HepG2 (cell line): Measurements from ENCODE around the gene OR13A1. TPM values are rescaled to one million over a fixed set of nuclear protein-coding genes. Genes with fewer than 3 reads are reported as not detected.
"Not testable (repeated sequence)": the region's sequence is repeated elsewhere in the genome, so short reads cannot be mapped to it uniquely, and the experiment has no call there.

Source experiments
- ATAC-seq: fragments of 200-7000 bp; cut with Tn5 transposase; 3 replicates; pipeline ENCODE4 v1.9.1; 2020; ENCODE audit warnings: mild to moderate bottlenecking, moderate library complexity
- BruUV-seq: library from RNA; stranded (reverse); fragments of 400-500 nt; replicated peaks from 2 replicates; lab custom pipeline; 2021; lab: Mats Ljungman, UMichigan
- CTCF ChIA-PET: fragments of 300-600 bp; formaldehyde crosslinking; extraction: SDS; loops from one replicate; lab custom pipeline; 2021; ENCODE audit warnings: low total read pairs, inconsistent platforms, low intra/inter-chr PET ratio; lab: Yijun Ruan, JAX
- POLR2A ChIA-PET: fragments of 350-600 bp; sonication (Branson Sonifier 250); formaldehyde crosslinking; loops from one replicate; lab custom pipeline; 2020; ENCODE audit warnings: antibody characterized with exemption, inconsistent platforms; lab: Yijun Ruan, JAX
- DNase-seq: peaks from one replicate; pipeline ENCODE4 v3.0.0-alpha.2; 2015; ENCODE audit warnings: low spot score
- FAIRE-seq: peaks from 3 replicates; lab custom pipeline; 2011; peaks lifted over from hg19 to GRCh38; lab: Jason Lieb, UNC
- H2AFZ ChIP-seq: one replicate; pipeline ENCODE4 v1.6.1; 2011; ENCODE audit warnings: low read length, inconsistent platforms
- H3K27ac ChIP-seq: fragments of 300-600 bp; 3 replicates; pipeline ENCODE4 v1.8.0; 2011; ENCODE audit warnings: mixed run types, mild to moderate bottlenecking, mixed read lengths, low read length, inconsistent platforms; ENCODE audit not compliant: insufficient read depth; ENCODE audit errors: extremely low read length
- H3K27me3 ChIP-seq, 2 experiments: fragments of 200-600 bp in 1 of 2; 2 replicates in 1 of 2; 3 replicates in 1 of 2; pipeline versions ENCODE4 v1.6.0 to v1.8.0; 2011; ENCODE audit warnings: low read length in 2 of 2, mild to moderate bottlenecking in 2 of 2, moderate library complexity in 2 of 2, inconsistent platforms in 1 of 2; ENCODE audit not compliant: insufficient read depth in 2 of 2, control insufficient read depth in 1 of 2
- H3K36me3 ChIP-seq, 2 experiments: fragments of 200-600 bp in 1 of 2; replicated peaks in 1 of 2; 2 replicates in 1 of 2; 3 replicates in 1 of 2; pipeline versions ENCODE4 v1.5.1 to v1.8.0; 2011; ENCODE audit warnings: low read length in 2 of 2, inconsistent platforms in 1 of 2; ENCODE audit not compliant: insufficient read depth in 2 of 2, control insufficient read depth in 1 of 2
- H3K4me1 ChIP-seq: 2 replicates; pipeline ENCODE4 v1.5.1; 2012; ENCODE audit warnings: low read length, inconsistent platforms; ENCODE audit not compliant: insufficient read depth
- H3K4me2 ChIP-seq: 2 replicates; pipeline ENCODE4 v1.6.0; 2011; ENCODE audit warnings: low read depth, low read length, inconsistent platforms
- H3K4me3 ChIP-seq, 3 experiments: fragments of 200-600 bp in 1 of 3; sonication (generic), shearing (Covaris generic) in 1 of 3; replicated peaks in 1 of 3; 2 replicates each; pipeline ENCODE4 v1.5.1; 2011 to 2016; ENCODE audit warnings: low read length in 3 of 3, inconsistent platforms in 2 of 3, low read depth in 2 of 3, mild to moderate bottlenecking in 2 of 3, control low read depth in 1 of 3, mixed read lengths in 1 of 3; ENCODE audit not compliant: insufficient read depth in 1 of 3
- H3K79me2 ChIP-seq: one replicate; pipeline ENCODE4 v1.6.1; 2011; ENCODE audit warnings: low read length, inconsistent platforms; ENCODE audit not compliant: insufficient read depth
- H3K9ac ChIP-seq: 2 replicates; pipeline ENCODE4 v1.6.0; 2011; ENCODE audit warnings: mild to moderate bottlenecking, low read depth, low read length, inconsistent platforms; ENCODE audit not compliant: insufficient read depth
- H3K9me3 ChIP-seq: 2 replicates; pipeline ENCODE4 v1.5.1; 2012; ENCODE audit warnings: mild to moderate bottlenecking, low read length
- H4K20me1 ChIP-seq: 2 replicates; pipeline ENCODE4 v1.6.0; 2011; ENCODE audit warnings: inconsistent platforms, mild to moderate bottlenecking, low read length, moderate library complexity; ENCODE audit not compliant: insufficient read depth
- ETV6 ChIP-seq: sonication (generic); formaldehyde crosslinking; conservative IDR thresholded peaks from 2 replicates; pipeline ENCODE4 v1.4.0; 2020; ENCODE audit warnings: missing genetic modification reagents
- HDAC2 ChIP-seq: sonication (generic); formaldehyde crosslinking; IDR thresholded peaks from 2 replicates; pipeline ENCODE4 v1.4.0; 2020; ENCODE audit warnings: missing genetic modification reagents
- SIX4 ChIP-seq: sonication (generic); formaldehyde crosslinking; IDR thresholded peaks from 2 replicates; pipeline ENCODE4 v1.4.0; 2020; ENCODE audit warnings: missing genetic modification reagents
- SOX5 ChIP-seq: IDR thresholded peaks from 2 replicates; pipeline ENCODE4 v1.6.1; 2016; ENCODE audit warnings: borderline replicate concordance
- ZBTB44 ChIP-seq: sonication (generic); formaldehyde crosslinking; IDR thresholded peaks from 2 replicates; pipeline ENCODE4 v1.4.0; 2020; ENCODE audit warnings: missing genetic modification reagents
- ZBTB8A ChIP-seq: sonication (generic); formaldehyde crosslinking; IDR thresholded peaks from 2 replicates; pipeline ENCODE4 v1.4.0; 2020; ENCODE audit warnings: mild to moderate bottlenecking, low read depth, missing genetic modification reagents, borderline replicate concordance
- ZFP36L2 ChIP-seq: sonication (generic); formaldehyde crosslinking; IDR thresholded peaks from 2 replicates; pipeline ENCODE4 v1.4.0; 2020; ENCODE audit warnings: missing genetic modification reagents
- WGBS: methylation state at CpG from one replicate; pipeline ENCODE4 v1.1.6; 2017; ENCODE audit warnings: low lambda C conversion rate; 5-methylcytosine and 5-hydroxymethylcytosine counted together
- in situ Hi-C: cut with HindIII; loops from 2 replicates; pipeline ENCODE4 v1.10.0; 2017; ENCODE audit warnings: low pct_unique_long_range_greater_than_20kb; ENCODE audit not compliant: extremely low pct_ligation_motif_present
- intact Hi-C: fragments of 100-400 bp; cut with micrococcal nuclease; formaldehyde crosslinking; loops from one replicate; pipeline ENCODE4 v1.10.0; 2022; ENCODE audit not compliant: unreplicated experiment
- polyA plus RNA-seq, 8 experiments: library from polyadenylated mRNA; depleted of rRNA in 3 of 8; stranded (reverse) in 7 of 8; unstranded in 1 of 8; fragments of >200 nt; fragmentation: Illumina TruSeq in 4 of 8; extraction: Trizol in 4 of 8; gene quantifications; 2 replicates each; pipeline versions ENCODE4 v1.2.1 to v1.2.3, GENCODE V29; 2011 to 2016; ENCODE audit warnings: low read depth in 4 of 8, missing spikeins in 1 of 8, mixed read lengths in 1 of 8; ENCODE audit not compliant: insufficient read depth in 1 of 8
- total RNA-seq, 5 experiments: library from RNA; depleted of rRNA; stranded (reverse); fragments of >200 nt; fragmentation: Illumina TruSeq; extraction: Trizol; gene quantifications; 2 replicates each; pipeline ENCODE4 v1.2.3, GENCODE V29; 2016; ENCODE audit warnings: low read depth in 1 of 5

Gene OR13A1
- total and polyA plus RNA-seq, 2 of the 13 experiments (the other 11 are each of a cell fraction or from before 2014, with no cell fraction given), result not detected

- TF ChIP-seq SOX5 (CRISPR knock-in tag) (no peak), ETV6 (CRISPR knock-in tag) (no peak), ZBTB44 (CRISPR knock-in tag) (no peak), ZFP36L2 (CRISPR knock-in tag) (no peak), HDAC2 (CRISPR knock-in tag) (no peak), ZBTB8A (CRISPR knock-in tag) (no peak), SIX4 (no peak)
Observed at GRCh38 chr10:45261243-45261775, 54.1 kb downstream of the OR13A1 start (continued).

DNA sequence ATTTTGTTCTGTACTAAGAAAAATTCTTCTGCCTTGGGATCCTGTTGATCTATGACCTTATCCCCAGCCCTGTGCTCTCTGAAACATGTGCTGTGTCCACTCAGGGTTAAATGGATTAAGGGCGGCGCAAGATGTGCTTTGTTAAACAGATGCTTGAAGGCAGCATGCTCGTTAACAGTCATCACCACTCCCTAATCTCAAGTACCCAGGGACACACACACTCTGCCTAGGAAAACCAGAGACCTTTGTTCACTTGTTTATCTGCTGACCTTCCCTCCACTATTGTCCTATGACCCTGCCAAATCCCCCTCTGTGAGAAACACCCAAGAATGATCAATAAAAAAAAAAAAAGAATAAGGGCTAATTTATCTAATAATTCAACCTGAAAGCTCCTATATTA lies 54.8 kb downstream of the OR13A1 start:
- POLR2A ChIA-PET, in situ Hi-C loops, H3K4me1 ChIP-seq, H3K4me3 ChIP-seq, FAIRE-seq, H4K20me1 ChIP-seq, intact Hi-C loops, DNase-seq, H3K4me2 ChIP-seq, ATAC-seq, H3K27ac ChIP-seq, H3K9me3 ChIP-seq, H3K79me2 ChIP-seq, H3K27me3 ChIP-seq, BruUV-seq, H2AFZ ChIP-seq, CTCF ChIA-PET, H3K36me3 ChIP-seq, H3K9ac ChIP-seq: not testable (repeated sequence)
- 17% methylated on average over 3 of the region's 3 CpGs for WGBS

- H3K36me3 ChIP-seq, CTCF ChIA-PET, BruUV-seq, H3K27me3 ChIP-seq, H3K27ac ChIP-seq, H3K79me2 ChIP-seq, H3K4me1 ChIP-seq, H3K4me3 ChIP-seq, H4K20me1 ChIP-seq, POLR2A ChIA-PET, ATAC-seq, FAIRE-seq, H2AFZ ChIP-seq, H3K4me2 ChIP-seq, in situ Hi-C loops, H3K9ac ChIP-seq, DNase-seq, H3K9me3 ChIP-seq: not testable (repeated sequence)
- WGBS, result 11% methylated on average over 2 of the region's 50 CpGs
- intact Hi-C loops, result loop anchor here (10.0 kb wide), 1 partner anchor 175 kb away; no protein-coding TSS in a partner anchor
Observed at GRCh38 chr10:45259786-45260495, 55.5 kb downstream of the OR13A1 start.
